Activated naive CD8-positive, alpha-beta T cell treated with anti-CD3 and anti-CD28 coated beads, Interleukin-2, amount 50 U/mL, for 24 hours (primary cell): ENCODE results near the gene CASS4.

ENCODE experiments used
- ATAC-seq: fragments of 150-1000 bp; cut with Tn5 transposase; one replicate; pipeline ENCODE4 v1.10.0; 2021
- DNase-seq: peaks from one replicate; pipeline ENCODE4 v3.0.0; 2021
- H3K27ac Mint-ChIP-seq: one replicate; pipeline ENCODE4 v1.8.0; 2021; ENCODE audit warnings: mild to moderate bottlenecking, mixed read lengths
- H3K27me3 Mint-ChIP-seq: one replicate; pipeline ENCODE4 v1.8.0; 2021; ENCODE audit warnings: mixed read lengths
- H3K36me3 Mint-ChIP-seq: one replicate; pipeline ENCODE4 v1.8.0; 2021; ENCODE audit warnings: low read depth, mixed read lengths
- H3K4me1 Mint-ChIP-seq: one replicate; pipeline ENCODE4 v1.8.0; 2021; ENCODE audit warnings: mixed read lengths
- H3K4me3 Mint-ChIP-seq: one replicate; pipeline ENCODE4 v1.8.0; 2021; ENCODE audit warnings: mild to moderate bottlenecking, moderate library complexity, mixed read lengths
- H3K9me3 Mint-ChIP-seq: one replicate; pipeline ENCODE4 v1.8.0; 2021; ENCODE audit warnings: mixed read lengths

The CASS4 gene

DNA sequence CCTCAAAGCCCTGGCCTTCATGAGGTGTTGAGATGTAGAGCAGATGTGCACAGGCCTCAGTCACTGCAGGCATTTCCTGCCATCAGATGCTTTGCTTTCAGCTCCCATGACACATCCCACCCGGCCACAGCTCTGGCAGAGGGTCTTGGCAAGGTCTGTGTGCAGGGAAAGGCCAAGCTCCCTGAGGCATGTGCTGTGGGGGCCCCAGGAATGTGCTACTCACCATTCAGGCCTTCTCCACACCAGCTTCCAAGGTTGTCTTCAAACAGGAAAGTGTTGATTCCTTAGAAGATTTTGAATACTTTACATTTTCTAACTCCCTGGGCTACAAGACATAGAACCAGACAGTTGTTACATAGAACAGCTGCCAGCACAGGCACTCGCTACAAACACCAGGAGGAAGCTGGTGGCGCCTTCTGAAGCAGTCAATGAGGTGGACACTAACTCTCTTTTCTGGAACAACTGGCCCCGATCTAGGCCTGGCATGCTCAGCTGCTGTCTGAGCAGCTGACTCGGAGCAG is 27.8 kb downstream of the CASS4 start:
- no peaks in the 10 kb centered on the region for H3K9me3 Mint-ChIP-seq
- peak overlapping the region; percentile 67 for H3K4me3 Mint-ChIP-seq
- peaks cover 65% of the 10 kb centered on the region for H3K4me1 Mint-ChIP-seq
- ATAC-seq: peak; percentile 31
- peak overlapping the region; percentile 96 for H3K27ac Mint-ChIP-seq
- peak; percentile 47 for DNase-seq
- no peaks in the 10 kb centered on the region for H3K27me3 Mint-ChIP-seq
- H3K36me3 Mint-ChIP-seq: peaks cover 5% of the 10 kb centered on the region

DNA sequence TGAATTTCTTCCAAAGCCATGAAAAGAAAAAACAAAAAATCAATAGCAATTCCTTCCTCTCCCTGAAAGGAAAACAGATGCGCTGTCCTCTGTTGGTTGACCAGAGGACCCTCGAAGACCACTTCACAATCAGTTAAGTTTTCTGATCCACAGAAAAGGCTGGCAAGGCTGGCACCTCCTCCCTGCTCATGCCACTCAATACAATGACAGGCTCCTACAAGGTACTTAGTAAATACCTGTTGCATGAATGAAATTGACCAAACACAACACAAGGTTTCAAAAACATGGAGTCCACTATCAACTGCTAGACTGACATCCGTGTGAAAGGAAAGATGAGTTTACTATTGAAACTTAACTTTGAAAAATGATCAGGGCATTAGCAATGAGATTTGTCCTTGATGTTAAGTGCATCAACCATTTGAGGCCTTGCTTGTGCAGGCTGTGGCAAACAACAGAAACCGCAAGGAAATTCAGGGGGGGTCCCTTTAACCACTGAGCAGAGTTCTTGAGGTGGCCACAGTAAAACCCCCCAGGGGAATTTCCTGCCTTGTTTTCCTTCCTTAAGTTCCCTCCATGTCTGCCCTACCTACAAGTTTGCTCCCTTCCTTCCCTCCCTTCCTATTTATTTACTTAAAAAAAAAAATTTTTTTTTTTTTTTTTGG is 28.4 kb downstream of the CASS4 start:
- DNase-seq (peak; percentile 75), ATAC-seq (peak; percentile 73)
- Mint-ChIP-seq H3K27ac (peak overlapping the region; percentile 96), H3K36me3 (peaks cover 5% of the 10 kb centered on the region), H3K27me3 (no peaks in the 10 kb centered on the region), H3K4me1 (peaks cover 59% of the 10 kb centered on the region), H3K9me3 (no peaks in the 10 kb centered on the region), H3K4me3 (peak overlapping the region; percentile 67)

GRCh38 chr20:56442389-56443365 is 30.6 kb downstream of the CASS4 start:
- DNase-seq: no peak
- Mint-ChIP-seq H3K27me3 (no peaks in the 10 kb centered on the region), H3K27ac (peak overlapping the region; percentile 92), H3K9me3 (no peaks in the 10 kb centered on the region), H3K36me3 (peaks cover 5% of the 10 kb centered on the region), H3K4me1 (peaks cover 48% of the 10 kb centered on the region), H3K4me3 (peak overlapping the region; percentile 18)
- no peak for ATAC-seq

GRCh38 chr20:56443654-56444540 is 31.8 kb downstream of the CASS4 start:
- H3K36me3 Mint-ChIP-seq: peaks cover 5% of the 10 kb centered on the region
- H3K27me3 Mint-ChIP-seq: no peaks in the 10 kb centered on the region
- ATAC-seq (no peak), DNase-seq (no peak)
- peaks cover 43% of the 10 kb centered on the region for H3K4me1 Mint-ChIP-seq
- no peaks in the 10 kb centered on the region for H3K9me3 Mint-ChIP-seq
- H3K4me3 Mint-ChIP-seq: no peak overlapping the region
- peak overlapping the region; percentile 67 for H3K27ac Mint-ChIP-seq

- H3K27ac Mint-ChIP-seq: no peak overlapping the region
- H3K4me3 Mint-ChIP-seq: no peak overlapping the region
- no peaks in the 10 kb centered on the region for H3K9me3 Mint-ChIP-seq
- H3K4me1 Mint-ChIP-seq: peaks cover 32% of the 10 kb centered on the region
- ATAC-seq (no peak), DNase-seq (no peak)
- no peaks in the 10 kb centered on the region for H3K27me3 Mint-ChIP-seq
- H3K36me3 Mint-ChIP-seq: peaks cover 7% of the 10 kb centered on the region
Observed at GRCh38 chr20:56445130-56445529, 33.1 kb downstream of the CASS4 start.

DNA sequence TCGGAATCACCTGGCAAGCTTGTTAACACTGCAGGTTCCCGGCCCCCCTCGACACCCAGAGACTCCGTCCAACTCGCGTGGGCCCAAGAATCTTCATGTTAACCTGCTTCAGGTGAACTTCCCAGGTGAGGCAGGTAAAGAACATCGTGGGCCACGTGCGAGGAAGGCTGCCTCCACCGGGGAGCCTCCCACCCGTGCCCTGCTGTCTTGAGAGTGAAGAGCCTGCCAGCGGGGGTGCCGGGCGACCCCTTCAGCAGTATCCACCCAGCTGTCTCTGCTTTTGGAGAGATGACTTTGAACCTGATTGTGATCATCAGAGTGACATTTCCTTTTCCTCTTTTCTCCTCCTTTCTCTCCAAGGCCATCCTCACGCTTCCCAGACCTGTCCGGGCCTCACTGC is 33.5 kb downstream of the CASS4 start:
- no peaks in the 10 kb centered on the region for H3K27me3 Mint-ChIP-seq
- H3K9me3 Mint-ChIP-seq: no peaks in the 10 kb centered on the region
- no peak overlapping the region for H3K27ac Mint-ChIP-seq
- H3K36me3 Mint-ChIP-seq: peaks cover 4% of the 10 kb centered on the region
- ATAC-seq: no peak
- DNase-seq: no peak
- peaks cover 28% of the 10 kb centered on the region for H3K4me1 Mint-ChIP-seq
- H3K4me3 Mint-ChIP-seq: no peak overlapping the region

GRCh38 chr20:56447227-56447626 is 35.2 kb downstream of the CASS4 start:
- Mint-ChIP-seq H3K4me3 (no peak overlapping the region), H3K27me3 (no peaks in the 10 kb centered on the region), H3K36me3 (peaks cover 2% of the 10 kb centered on the region), H3K9me3 (no peaks in the 10 kb centered on the region), H3K27ac (no peak overlapping the region), H3K4me1 (peaks cover 16% of the 10 kb centered on the region)
- ATAC-seq (no peak), DNase-seq (no peak)

DNA sequence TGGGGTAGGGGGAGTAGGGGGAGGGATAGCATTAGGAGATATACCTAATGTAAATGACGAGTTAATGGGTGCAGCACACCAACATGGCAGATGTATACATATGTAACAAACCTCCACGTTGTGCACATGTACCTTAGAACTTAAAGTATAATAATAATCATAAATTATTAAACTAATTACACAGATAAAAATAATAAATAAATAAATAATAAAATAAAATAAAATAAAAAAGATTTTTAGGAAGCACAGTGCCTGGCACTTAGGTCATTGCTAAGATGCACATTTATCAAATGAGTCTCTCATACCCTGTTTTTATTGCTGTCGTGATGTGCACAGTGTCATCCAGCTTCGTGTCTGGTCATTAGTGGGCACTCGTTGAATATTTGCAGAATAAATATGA is 37.4 kb downstream of the CASS4 start:
- peaks cover 21% of the 10 kb centered on the region for H3K4me1 Mint-ChIP-seq
- H3K27me3 Mint-ChIP-seq: no peaks in the 10 kb centered on the region
- DNase-seq (no peak), ATAC-seq (no peak)
- no peak overlapping the region for H3K27ac Mint-ChIP-seq
- no peak overlapping the region for H3K4me3 Mint-ChIP-seq
- H3K9me3 Mint-ChIP-seq: no peaks in the 10 kb centered on the region
- peaks cover 2% of the 10 kb centered on the region for H3K36me3 Mint-ChIP-seq

- peaks cover 2% of the 10 kb centered on the region for H3K36me3 Mint-ChIP-seq
- H3K4me3 Mint-ChIP-seq: no peak overlapping the region
- H3K27ac Mint-ChIP-seq: no peak overlapping the region
- H3K4me1 Mint-ChIP-seq: peaks cover 37% of the 10 kb centered on the region
- no peaks in the 10 kb centered on the region for H3K9me3 Mint-ChIP-seq
- ATAC-seq: no peak
- no peaks in the 10 kb centered on the region for H3K27me3 Mint-ChIP-seq
- DNase-seq: no peak
Observed at GRCh38 chr20:56451056-56451765, 39.2 kb downstream of the CASS4 start.

GRCh38 chr20:56453352-56453751 is 41.3 kb downstream of the CASS4 start:
- H3K4me3 Mint-ChIP-seq: no peak overlapping the region
- H3K4me1 Mint-ChIP-seq: peaks cover 36% of the 10 kb centered on the region
- no peaks in the 10 kb centered on the region for H3K9me3 Mint-ChIP-seq
- H3K27ac Mint-ChIP-seq: peak overlapping the region; percentile 87
- peaks cover 2% of the 10 kb centered on the region for H3K36me3 Mint-ChIP-seq
- no peaks in the 10 kb centered on the region for H3K27me3 Mint-ChIP-seq
- ATAC-seq (no peak), DNase-seq (no peak)

- Mint-ChIP-seq H3K4me3 (peak overlapping the region; percentile 25), H3K27ac (peak overlapping the region; percentile 87), H3K9me3 (no peaks in the 10 kb centered on the region), H3K4me1 (peaks cover 36% of the 10 kb centered on the region), H3K36me3 (peaks cover 3% of the 10 kb centered on the region), H3K27me3 (no peaks in the 10 kb centered on the region)
- ATAC-seq (peak; percentile 95), DNase-seq (no peak)
Observed at GRCh38 chr20:56454754-56455153, 42.7 kb downstream of the CASS4 start.

GRCh38 chr20:56458206-56458821 is 46.3 kb downstream of the CASS4 start:
- Mint-ChIP-seq H3K27me3 (no peaks in the 10 kb centered on the region), H3K4me1 (peaks cover 55% of the 10 kb centered on the region), H3K27ac (no peak overlapping the region), H3K36me3 (peaks cover 3% of the 10 kb centered on the region), H3K9me3 (no peaks in the 10 kb centered on the region), H3K4me3 (no peak overlapping the region)
- no peak for ATAC-seq
- DNase-seq: no peak

DNA sequence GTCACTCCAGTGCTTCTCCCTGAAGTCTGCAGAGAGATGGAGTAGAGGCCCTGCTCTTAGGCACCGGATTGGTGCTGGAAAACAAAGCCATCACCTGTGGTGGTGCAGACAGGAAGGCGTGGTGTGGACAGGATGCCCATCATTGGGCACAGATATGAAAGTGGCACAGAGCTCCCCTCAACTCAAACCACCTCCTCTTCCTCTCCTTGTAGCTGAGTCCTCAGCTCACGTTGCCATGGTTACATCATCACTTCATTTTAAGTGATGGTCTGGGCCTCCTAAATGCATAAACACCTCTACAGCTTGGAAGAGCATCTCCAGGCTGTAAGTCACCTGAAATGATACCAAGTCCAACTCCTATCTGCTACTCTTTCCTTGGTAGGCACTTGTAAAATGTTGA is 48.4 kb downstream of the CASS4 start:
- peak overlapping the region; percentile 69 for H3K27ac Mint-ChIP-seq
- H3K27me3 Mint-ChIP-seq: no peaks in the 10 kb centered on the region
- peaks cover 3% of the 10 kb centered on the region for H3K36me3 Mint-ChIP-seq
- ATAC-seq (peak; percentile 59), DNase-seq (no peak)
- peaks cover 47% of the 10 kb centered on the region for H3K4me1 Mint-ChIP-seq
- H3K4me3 Mint-ChIP-seq: no peak overlapping the region
- no peaks in the 10 kb centered on the region for H3K9me3 Mint-ChIP-seq
